PC-9 (cell line): ENCODE data around the gene CNIH3.

Experiments used
- CTCF ChIP-seq: fragments of 200-600 bp; sonication (generic); conservative IDR thresholded peaks from 2 replicates; pipeline ENCODE4 v1.6.1; 2017; ENCODE audit warnings: mixed run types, antibody characterized with exemption, mild to moderate bottlenecking, moderate library complexity
- EZH2 ChIP-seq: fragments of 200-600 bp; sonication (generic); IDR thresholded peaks from 2 replicates; pipeline ENCODE4 v1.8.0; 2017; ENCODE audit warnings: antibody characterized with exemption, low read depth

GRCh38 chr1:224733027-224733911, 117.2 kb downstream of the CNIH3 start:
- TF ChIP-seq CTCF = no peak
- no peak for TF ChIP-seq EZH2
